ENCODE measurements around the gene RASIP1. TPM values are rescaled to one million over a fixed set of nuclear protein-coding genes. Genes with fewer than 3 reads are reported as not detected.
"Not testable (repeated sequence)": the region's sequence is repeated elsewhere in the genome, so short reads cannot be mapped to it uniquely, and the experiment has no call there.

Gene RASIP1
- total RNA-seq, 2 experiments from 2014 or later = not detected

- Mint-ChIP-seq H3K9me3 (ENCODE audit: low read depth) (no peaks in the 10 kb centered on the region), H3K27ac (peak within 1 kb of the TSS; percentile 98), H3K36me3 (no peaks in the 10 kb centered on the region), H3K4me3 (peak within 1 kb of the TSS; percentile 95), H3K4me1 (peaks cover 14% of the 10 kb centered on the region), H3K27me3 (no peaks in the 10 kb centered on the region)
- CTCF ChIA-PET = no interaction called here
- ATAC-seq = no peak
- no peak for DNase-seq
These were observed 20.9 kb downstream of the RASIP1 start, which contains the start of gene MAMSTR for GRCh38 chr19:48719263-48720171. Gene MAMSTR, minus strand, starts transcription at chr19:48719725. Its CDS starts 694 bp downstream, at chr19:48719031.

- ATAC-seq = no peak
- Mint-ChIP-seq H3K27me3 (no peaks in the 10 kb centered on the region), H3K36me3 (no peaks in the 10 kb centered on the region), H3K9me3 (ENCODE audit: low read depth) (no peaks in the 10 kb centered on the region), H3K27ac (no peak overlapping the region), H3K4me1 (peaks cover 16% of the 10 kb centered on the region), H3K4me3 (no peak overlapping the region)
- CTCF ChIA-PET = no interaction called here
- DNase-seq = no peak
These were observed 21.6 kb downstream of the RASIP1 start for GRCh38 chr19:48718711-48719231.

GRCh38 chr19:48718106-48718505 is 22.3 kb downstream of the RASIP1 start:
- H3K27me3 Mint-ChIP-seq; H3K4me3 Mint-ChIP-seq; H3K27ac Mint-ChIP-seq; CTCF ChIA-PET; H3K36me3 Mint-ChIP-seq; DNase-seq; ATAC-seq; H3K9me3 Mint-ChIP-seq (ENCODE audit: low read depth): not testable (repeated sequence)
- peaks cover 18% of the 10 kb centered on the region for H3K4me1 Mint-ChIP-seq

- no peaks in the 10 kb centered on the region for H3K27me3 Mint-ChIP-seq
- CTCF ChIA-PET = interaction anchor here (0.6 to 1.7 kb wide), 3 partner anchors 9 to 1233 kb away, joined by 3 to 5 read pairs (median 3); partner anchors contain the start of gene KPTN
- DNase-seq = no peak
- H3K9me3 Mint-ChIP-seq (ENCODE audit: low read depth) = no peaks in the 10 kb centered on the region
- H3K27ac Mint-ChIP-seq = no peak overlapping the region
- H3K4me1 Mint-ChIP-seq = peaks cover 16% of the 10 kb centered on the region
- H3K4me3 Mint-ChIP-seq = no peak overlapping the region
- H3K36me3 Mint-ChIP-seq = peaks cover 2% of the 10 kb centered on the region
- ATAC-seq = no peak
These were observed 23.7 kb downstream of the RASIP1 start for GRCh38 chr19:48716562-48717291.

GRCh38 chr19:48715681-48716171 is 24.7 kb downstream of the RASIP1 start:
- no peak for DNase-seq
- Mint-ChIP-seq H3K4me3 (peak overlapping the region; percentile 79), H3K4me1 (peaks cover 15% of the 10 kb centered on the region), H3K36me3 (peaks cover 8% of the 10 kb centered on the region), H3K9me3 (ENCODE audit: low read depth) (no peaks in the 10 kb centered on the region), H3K27me3 (no peaks in the 10 kb centered on the region), H3K27ac (no peak overlapping the region)
- CTCF ChIA-PET = interaction anchor here (1.2 kb wide), 1 partner anchor 41 kb away, joined by 3 read pairs; no protein-coding TSS in a partner anchor
- ATAC-seq = no peak

- Mint-ChIP-seq H3K27ac (peak overlapping the region; percentile 82), H3K36me3 (peaks cover 9% of the 10 kb centered on the region), H3K9me3 (ENCODE audit: low read depth) (no peaks in the 10 kb centered on the region), H3K4me3 (peak overlapping the region; percentile 79), H3K27me3 (no peaks in the 10 kb centered on the region), H3K4me1 (peaks cover 10% of the 10 kb centered on the region)
- DNase-seq = no peak
- no peak for ATAC-seq
- CTCF ChIA-PET = interaction anchor here (1.1 to 2.4 kb wide), 2 partner anchors 10 to 24 kb away, joined by 4 to 9 read pairs; no protein-coding TSS in a partner anchor
These were observed 25.4 kb downstream of the RASIP1 start for GRCh38 chr19:48714759-48715675.

GRCh38 chr19:48713864-48714755 is 26.3 kb downstream of the RASIP1 start:
- no peaks in the 10 kb centered on the region for H3K27me3 Mint-ChIP-seq
- CTCF ChIA-PET = interaction anchor here (0.9 to 2.4 kb wide), 6 partner anchors 11 to 279 kb away, joined by 3 to 9 read pairs (median 4); partner anchors contain the start of genes GYS1 and RUVBL2
- peaks cover 10% of the 10 kb centered on the region for H3K4me1 Mint-ChIP-seq
- DNase-seq (peak; percentile 99), ATAC-seq (peak; percentile 95)
- no peaks in the 10 kb centered on the region for H3K9me3 Mint-ChIP-seq (ENCODE audit: low read depth)
- H3K36me3 Mint-ChIP-seq = peaks cover 9% of the 10 kb centered on the region
- peak overlapping the region; percentile 82 for H3K27ac Mint-ChIP-seq
- peak overlapping the region; percentile 79 for H3K4me3 Mint-ChIP-seq

GRCh38 chr19:48713041-48713863 is 27.2 kb downstream of the RASIP1 start:
- H3K9me3 Mint-ChIP-seq (ENCODE audit: low read depth) = no peaks in the 10 kb centered on the region
- peak overlapping the region; percentile 62 for H3K27ac Mint-ChIP-seq
- CTCF ChIA-PET = interaction anchor here (0.9 to 2.4 kb wide), 6 partner anchors 14 to 280 kb away, joined by 3 to 9 read pairs (median 3); partner anchors contain the start of genes GYS1 and RUVBL2
- no peaks in the 10 kb centered on the region for H3K27me3 Mint-ChIP-seq
- DNase-seq (no peak), ATAC-seq (no peak)
- H3K4me1 Mint-ChIP-seq = peaks cover 10% of the 10 kb centered on the region
- peaks cover 9% of the 10 kb centered on the region for H3K36me3 Mint-ChIP-seq
- H3K4me3 Mint-ChIP-seq = peak overlapping the region; percentile 79

- CTCF ChIA-PET = interaction anchor here (1.2 kb wide), 1 partner anchor 77 kb away, joined by 4 read pairs; no protein-coding TSS in a partner anchor
- H3K27me3 Mint-ChIP-seq = no peaks in the 10 kb centered on the region
- no peak overlapping the region for H3K4me3 Mint-ChIP-seq
- H3K9me3 Mint-ChIP-seq (ENCODE audit: low read depth) = no peaks in the 10 kb centered on the region
- ATAC-seq (no peak), DNase-seq (no peak)
- peaks cover 9% of the 10 kb centered on the region for H3K36me3 Mint-ChIP-seq
- peaks cover 10% of the 10 kb centered on the region for H3K4me1 Mint-ChIP-seq
- H3K27ac Mint-ChIP-seq = no peak overlapping the region
These were observed 29.2 kb downstream of the RASIP1 start for GRCh38 chr19:48711106-48711662.

GRCh38 chr19:48708471-48708870 is 31.9 kb downstream of the RASIP1 start:
- CTCF ChIA-PET = no interaction called here
- no peaks in the 10 kb centered on the region for H3K27me3 Mint-ChIP-seq
- H3K27ac Mint-ChIP-seq = no peak overlapping the region
- peaks cover 11% of the 10 kb centered on the region for H3K36me3 Mint-ChIP-seq
- no peaks in the 10 kb centered on the region for H3K4me1 Mint-ChIP-seq
- H3K9me3 Mint-ChIP-seq (ENCODE audit: low read depth) = no peaks in the 10 kb centered on the region
- no peak for ATAC-seq
- no peak for DNase-seq
- H3K4me3 Mint-ChIP-seq = no peak overlapping the region

GRCh38 chr19:48705431-48705830 is 35.0 kb downstream of the RASIP1 start:
- Mint-ChIP-seq H3K27me3 (no peaks in the 10 kb centered on the region), H3K27ac (no peak overlapping the region), H3K36me3 (peaks cover 2% of the 10 kb centered on the region), H3K9me3 (ENCODE audit: low read depth) (no peaks in the 10 kb centered on the region), H3K4me1 (no peaks in the 10 kb centered on the region), H3K4me3 (no peak overlapping the region)
- no peak for DNase-seq
- CTCF ChIA-PET = no interaction called here
- ATAC-seq = no peak
